ENCODE measurements around the gene MFSD12.

Gene MFSD12

GRCh38 chr19:3557461-3558248 is at the start of gene MFSD12 (continued):
- TF ChIP-seq REST (tag by site-specific recombination; IDR thresholded peaks at IDR 0.05) = peak; percentile 61
- TF ChIP-seq ZNF157 (tag by site-specific recombination; IDR thresholded peaks at IDR 0.05) = no peak
- TF ChIP-seq, protein P1, sequence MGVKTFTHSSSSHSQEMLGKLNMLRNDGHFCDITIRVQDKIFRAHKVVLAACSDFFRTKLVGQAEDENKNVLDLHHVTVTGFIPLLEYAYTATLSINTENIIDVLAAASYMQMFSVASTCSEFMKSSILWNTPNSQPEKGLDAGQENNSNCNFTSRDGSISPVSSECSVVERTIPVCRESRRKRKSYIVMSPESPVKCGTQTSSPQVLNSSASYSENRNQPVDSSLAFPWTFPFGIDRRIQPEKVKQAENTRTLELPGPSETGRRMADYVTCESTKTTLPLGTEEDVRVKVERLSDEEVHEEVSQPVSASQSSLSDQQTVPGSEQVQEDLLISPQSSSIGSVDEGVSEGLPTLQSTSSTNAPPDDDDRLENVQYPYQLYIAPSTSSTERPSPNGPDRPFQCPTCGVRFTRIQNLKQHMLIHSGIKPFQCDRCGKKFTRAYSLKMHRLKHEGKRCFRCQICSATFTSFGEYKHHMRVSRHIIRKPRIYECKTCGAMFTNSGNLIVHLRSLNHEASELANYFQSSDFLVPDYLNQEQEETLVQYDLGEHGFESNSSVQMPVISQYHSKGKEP (tag by site-specific recombination; IDR thresholded peaks at IDR 0.05) = no peak
- TF ChIP-seq, protein P2, sequence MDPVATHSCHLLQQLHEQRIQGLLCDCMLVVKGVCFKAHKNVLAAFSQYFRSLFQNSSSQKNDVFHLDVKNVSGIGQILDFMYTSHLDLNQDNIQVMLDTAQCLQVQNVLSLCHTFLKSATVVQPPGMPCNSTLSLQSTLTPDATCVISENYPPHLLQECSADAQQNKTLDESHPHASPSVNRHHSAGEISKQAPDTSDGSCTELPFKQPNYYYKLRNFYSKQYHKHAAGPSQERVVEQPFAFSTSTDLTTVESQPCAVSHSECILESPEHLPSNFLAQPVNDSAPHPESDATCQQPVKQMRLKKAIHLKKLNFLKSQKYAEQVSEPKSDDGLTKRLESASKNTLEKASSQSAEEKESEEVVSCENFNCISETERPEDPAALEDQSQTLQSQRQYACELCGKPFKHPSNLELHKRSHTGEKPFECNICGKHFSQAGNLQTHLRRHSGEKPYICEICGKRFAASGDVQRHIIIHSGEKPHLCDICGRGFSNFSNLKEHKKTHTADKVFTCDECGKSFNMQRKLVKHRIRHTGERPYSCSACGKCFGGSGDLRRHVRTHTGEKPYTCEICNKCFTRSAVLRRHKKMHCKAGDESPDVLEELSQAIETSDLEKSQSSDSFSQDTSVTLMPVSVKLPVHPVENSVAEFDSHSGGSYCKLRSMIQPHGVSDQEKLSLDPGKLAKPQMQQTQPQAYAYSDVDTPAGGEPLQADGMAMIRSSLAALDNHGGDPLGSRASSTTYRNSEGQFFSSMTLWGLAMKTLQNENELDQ (tag by site-specific recombination; IDR thresholded peaks at IDR 0.05; ENCODE audit: low read depth) = no peak
- TF ChIP-seq ZNF311 (tag by site-specific recombination; IDR thresholded peaks at IDR 0.05; ENCODE audit: borderline replicate concordance) = no peak
- TF ChIP-seq ZNF777 (tag by site-specific recombination; IDR thresholded peaks at IDR 0.05; ENCODE audit: borderline replicate concordance) = peak; percentile 52; the same call in 1 of the 2 replicates
- TF ChIP-seq ATF2 (tag by site-specific recombination; IDR thresholded peaks at IDR 0.05; ENCODE audit: low read depth) = peak; percentile 22; the same call in 1 of the 2 replicates
- TF ChIP-seq, protein P3, sequence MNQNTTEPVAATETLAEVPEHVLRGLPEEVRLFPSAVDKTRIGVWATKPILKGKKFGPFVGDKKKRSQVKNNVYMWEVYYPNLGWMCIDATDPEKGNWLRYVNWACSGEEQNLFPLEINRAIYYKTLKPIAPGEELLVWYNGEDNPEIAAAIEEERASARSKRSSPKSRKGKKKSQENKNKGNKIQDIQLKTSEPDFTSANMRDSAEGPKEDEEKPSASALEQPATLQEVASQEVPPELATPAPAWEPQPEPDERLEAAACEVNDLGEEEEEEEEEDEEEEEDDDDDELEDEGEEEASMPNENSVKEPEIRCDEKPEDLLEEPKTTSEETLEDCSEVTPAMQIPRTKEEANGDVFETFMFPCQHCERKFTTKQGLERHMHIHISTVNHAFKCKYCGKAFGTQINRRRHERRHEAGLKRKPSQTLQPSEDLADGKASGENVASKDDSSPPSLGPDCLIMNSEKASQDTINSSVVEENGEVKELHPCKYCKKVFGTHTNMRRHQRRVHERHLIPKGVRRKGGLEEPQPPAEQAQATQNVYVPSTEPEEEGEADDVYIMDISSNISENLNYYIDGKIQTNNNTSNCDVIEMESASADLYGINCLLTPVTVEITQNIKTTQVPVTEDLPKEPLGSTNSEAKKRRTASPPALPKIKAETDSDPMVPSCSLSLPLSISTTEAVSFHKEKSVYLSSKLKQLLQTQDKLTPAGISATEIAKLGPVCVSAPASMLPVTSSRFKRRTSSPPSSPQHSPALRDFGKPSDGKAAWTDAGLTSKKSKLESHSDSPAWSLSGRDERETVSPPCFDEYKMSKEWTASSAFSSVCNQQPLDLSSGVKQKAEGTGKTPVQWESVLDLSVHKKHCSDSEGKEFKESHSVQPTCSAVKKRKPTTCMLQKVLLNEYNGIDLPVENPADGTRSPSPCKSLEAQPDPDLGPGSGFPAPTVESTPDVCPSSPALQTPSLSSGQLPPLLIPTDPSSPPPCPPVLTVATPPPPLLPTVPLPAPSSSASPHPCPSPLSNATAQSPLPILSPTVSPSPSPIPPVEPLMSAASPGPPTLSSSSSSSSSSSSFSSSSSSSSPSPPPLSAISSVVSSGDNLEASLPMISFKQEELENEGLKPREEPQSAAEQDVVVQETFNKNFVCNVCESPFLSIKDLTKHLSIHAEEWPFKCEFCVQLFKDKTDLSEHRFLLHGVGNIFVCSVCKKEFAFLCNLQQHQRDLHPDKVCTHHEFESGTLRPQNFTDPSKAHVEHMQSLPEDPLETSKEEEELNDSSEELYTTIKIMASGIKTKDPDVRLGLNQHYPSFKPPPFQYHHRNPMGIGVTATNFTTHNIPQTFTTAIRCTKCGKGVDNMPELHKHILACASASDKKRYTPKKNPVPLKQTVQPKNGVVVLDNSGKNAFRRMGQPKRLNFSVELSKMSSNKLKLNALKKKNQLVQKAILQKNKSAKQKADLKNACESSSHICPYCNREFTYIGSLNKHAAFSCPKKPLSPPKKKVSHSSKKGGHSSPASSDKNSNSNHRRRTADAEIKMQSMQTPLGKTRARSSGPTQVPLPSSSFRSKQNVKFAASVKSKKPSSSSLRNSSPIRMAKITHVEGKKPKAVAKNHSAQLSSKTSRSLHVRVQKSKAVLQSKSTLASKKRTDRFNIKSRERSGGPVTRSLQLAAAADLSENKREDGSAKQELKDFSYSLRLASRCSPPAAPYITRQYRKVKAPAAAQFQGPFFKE (tag by site-specific recombination; IDR thresholded peaks at IDR 0.05; ENCODE audit: borderline replicate concordance) = no peak
- 0 out of 2 replicates have a peak, but pooled peaks have one; percentile 4 for TF ChIP-seq ZSCAN16 (tag by site-specific recombination; IDR thresholded peaks at IDR 0.05)
- TF ChIP-seq, protein P4, sequence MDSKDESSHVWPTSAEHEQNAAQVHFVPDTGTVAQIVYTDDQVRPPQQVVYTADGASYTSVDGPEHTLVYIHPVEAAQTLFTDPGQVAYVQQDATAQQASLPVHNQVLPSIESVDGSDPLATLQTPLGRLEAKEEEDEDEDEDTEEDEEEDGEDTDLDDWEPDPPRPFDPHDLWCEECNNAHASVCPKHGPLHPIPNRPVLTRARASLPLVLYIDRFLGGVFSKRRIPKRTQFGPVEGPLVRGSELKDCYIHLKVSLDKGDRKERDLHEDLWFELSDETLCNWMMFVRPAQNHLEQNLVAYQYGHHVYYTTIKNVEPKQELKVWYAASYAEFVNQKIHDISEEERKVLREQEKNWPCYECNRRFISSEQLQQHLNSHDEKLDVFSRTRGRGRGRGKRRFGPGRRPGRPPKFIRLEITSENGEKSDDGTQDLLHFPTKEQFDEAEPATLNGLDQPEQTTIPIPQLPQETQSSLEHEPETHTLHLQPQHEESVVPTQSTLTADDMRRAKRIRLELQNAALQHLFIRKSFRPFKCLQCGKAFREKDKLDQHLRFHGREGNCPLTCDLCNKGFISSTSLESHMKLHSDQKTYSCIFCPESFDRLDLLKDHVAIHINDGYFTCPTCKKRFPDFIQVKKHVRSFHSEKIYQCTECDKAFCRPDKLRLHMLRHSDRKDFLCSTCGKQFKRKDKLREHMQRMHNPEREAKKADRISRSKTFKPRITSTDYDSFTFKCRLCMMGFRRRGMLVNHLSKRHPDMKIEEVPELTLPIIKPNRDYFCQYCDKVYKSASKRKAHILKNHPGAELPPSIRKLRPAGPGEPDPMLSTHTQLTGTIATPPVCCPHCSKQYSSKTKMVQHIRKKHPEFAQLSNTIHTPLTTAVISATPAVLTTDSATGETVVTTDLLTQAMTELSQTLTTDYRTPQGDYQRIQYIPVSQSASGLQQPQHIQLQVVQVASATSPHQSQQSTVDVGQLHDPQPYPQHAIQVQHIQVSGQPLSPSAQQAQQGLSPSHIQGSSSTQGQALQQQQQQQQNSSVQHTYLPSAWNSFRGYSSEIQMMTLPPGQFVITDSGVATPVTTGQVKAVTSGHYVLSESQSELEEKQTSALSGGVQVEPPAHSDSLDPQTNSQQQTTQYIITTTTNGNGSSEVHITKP (tag by site-specific recombination; IDR thresholded peaks at IDR 0.05) = peak; percentile 74; the same call in 1 of the 2 replicates
- TF ChIP-seq, protein P5, sequence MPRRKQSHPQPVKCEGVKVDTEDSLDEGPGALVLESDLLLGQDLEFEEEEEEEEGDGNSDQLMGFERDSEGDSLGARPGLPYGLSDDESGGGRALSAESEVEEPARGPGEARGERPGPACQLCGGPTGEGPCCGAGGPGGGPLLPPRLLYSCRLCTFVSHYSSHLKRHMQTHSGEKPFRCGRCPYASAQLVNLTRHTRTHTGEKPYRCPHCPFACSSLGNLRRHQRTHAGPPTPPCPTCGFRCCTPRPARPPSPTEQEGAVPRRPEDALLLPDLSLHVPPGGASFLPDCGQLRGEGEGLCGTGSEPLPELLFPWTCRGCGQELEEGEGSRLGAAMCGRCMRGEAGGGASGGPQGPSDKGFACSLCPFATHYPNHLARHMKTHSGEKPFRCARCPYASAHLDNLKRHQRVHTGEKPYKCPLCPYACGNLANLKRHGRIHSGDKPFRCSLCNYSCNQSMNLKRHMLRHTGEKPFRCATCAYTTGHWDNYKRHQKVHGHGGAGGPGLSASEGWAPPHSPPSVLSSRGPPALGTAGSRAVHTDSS (tag by site-specific recombination; IDR thresholded peaks at IDR 0.05) = no peak
- peak; percentile 68 for TF ChIP-seq HIC1 (tag by site-specific recombination; IDR thresholded peaks at IDR 0.05)
- no peak for TF ChIP-seq TRIM28 (IDR thresholded peaks at IDR 0.05; ENCODE audit: borderline replicate concordance, low read length)

Data from HEK293 (cell line).